Neural cell (in vitro differentiated cells): Measurements from ENCODE around the gene ARL4C. TPM values are rescaled to one million over a fixed set of nuclear protein-coding genes. Genes with fewer than 3 reads are reported as not detected.

ENCODE experiments used
- H2AFZ ChIP-seq: fragments of 200-600, 300-800 bp; sonication (generic), shearing (Covaris generic); 2 replicates; pipeline ENCODE4 v1.6.0; 2014; ENCODE audit warnings: low read depth, mild to moderate bottlenecking, antibody characterized with exemption, low read length, moderate library complexity
- H3F3A ChIP-seq: fragments of 200-600 bp; shearing (Covaris generic); 2 replicates; pipeline ENCODE4 v1.6.1; 2016; ENCODE audit warnings: mild to moderate bottlenecking, moderate library complexity, mixed read lengths, antibody characterized with exemption, low read length; ENCODE audit not compliant: insufficient read depth, poor library complexity, severe bottlenecking
- H3K27ac ChIP-seq: fragments of 200-600, 300-800 bp; sonication (generic), shearing (Covaris generic); 2 replicates; pipeline ENCODE4 v1.5.1; 2014; ENCODE audit warnings: mild to moderate bottlenecking, low read length, moderate library complexity
- H3K27me3 ChIP-seq: fragments of 300-800, 200-600 bp; sonication (generic), shearing (Covaris generic); 2 replicates; pipeline ENCODE4 v1.6.0; 2014; ENCODE audit warnings: mild to moderate bottlenecking, low read depth, low read length, moderate library complexity; ENCODE audit not compliant: insufficient read depth
- H3K36me3 ChIP-seq: fragments of 300-800, 200-600 bp; sonication (generic), shearing (Covaris generic); 2 replicates; pipeline ENCODE4 v1.5.1; 2014; ENCODE audit warnings: mild to moderate bottlenecking, antibody characterized with exemption, low read length, moderate library complexity; ENCODE audit not compliant: insufficient read depth
- H3K4me2 ChIP-seq: fragments of 300-800, 200-600 bp; sonication (generic), shearing (Covaris generic); 2 replicates; pipeline ENCODE4 v1.6.0; 2014; ENCODE audit warnings: mild to moderate bottlenecking, low read length
- H3K4me3 ChIP-seq: fragments of 300-800, 200-600 bp; sonication (generic), shearing (Covaris generic); 2 replicates; pipeline ENCODE4 v1.5.1; 2014; ENCODE audit warnings: mild to moderate bottlenecking, low read length, moderate library complexity
- H3K79me2 ChIP-seq: fragments of 200-600 bp; shearing (Covaris generic); replicated peaks from 2 replicates; pipeline ENCODE4 v1.6.0; 2014; ENCODE audit warnings: mild to moderate bottlenecking, low read length, moderate library complexity; ENCODE audit not compliant: insufficient read depth
- H3K9ac ChIP-seq: fragments of 300-800, 200-600 bp; sonication (generic), shearing (Covaris generic); 2 replicates; pipeline ENCODE4 v1.6.1; 2016; ENCODE audit warnings: mild to moderate bottlenecking, low read length, mixed read lengths
- H3K9me2 ChIP-seq: fragments of 200-600 bp; shearing (Covaris generic); 2 replicates; pipeline ENCODE4 v1.6.1; 2016; ENCODE audit warnings: mild to moderate bottlenecking, low read length, mixed read lengths; ENCODE audit not compliant: insufficient read depth
- H3K9me3 ChIP-seq: fragments of 200-600, 300-800 bp; sonication (generic), shearing (Covaris generic); 2 replicates; pipeline ENCODE4 v1.6.1; 2016; ENCODE audit warnings: mild to moderate bottlenecking, mixed run types, low read length, moderate library complexity, mixed read lengths
- H4K20me1 ChIP-seq: fragments of 200-600 bp; shearing (Covaris generic); 2 replicates; pipeline ENCODE4 v1.6.1; 2016; ENCODE audit warnings: mild to moderate bottlenecking, mixed run types; ENCODE audit not compliant: insufficient read depth
- CTCF ChIP-seq: fragments of 450-650 bp; IDR thresholded peaks from 2 replicates; pipeline ENCODE4 v1.5.1; 2014; ENCODE audit warnings: antibody characterized with exemption, mild to moderate bottlenecking, moderate library complexity; ENCODE audit not compliant: poor library complexity, severe bottlenecking
- EP300 ChIP-seq: fragments of 450-650 bp; conservative IDR thresholded peaks from 2 replicates; pipeline ENCODE4 v1.6.1; 2014; ENCODE audit warnings: antibody characterized with exemption, mild to moderate bottlenecking, moderate library complexity; ENCODE audit not compliant: poor library complexity, severe bottlenecking
- EZH2 ChIP-seq: fragments of 200-600, 300-800 bp; shearing (Covaris generic), sonication (generic); IDR thresholded peaks from 2 replicates; pipeline ENCODE4 v1.6.1; 2014; ENCODE audit warnings: antibody characterized with exemption, low read length, borderline replicate concordance, mild to moderate bottlenecking; ENCODE audit not compliant: insufficient read depth, poor library complexity, severe bottlenecking
- MXI1 ChIP-seq: fragments of 450-650 bp; conservative IDR thresholded peaks from 2 replicates; pipeline ENCODE4 v1.6.1; 2014; ENCODE audit warnings: antibody characterized with exemption, mild to moderate bottlenecking; ENCODE audit not compliant: poor library complexity, severe bottlenecking
- POLR2AphosphoS5 ChIP-seq: IDR thresholded peaks from 2 replicates; pipeline ENCODE4 v1.6.1; 2012
- RAD21 ChIP-seq: fragments of 450-650 bp; conservative IDR thresholded peaks from 2 replicates; pipeline ENCODE4 v1.6.1; 2014; ENCODE audit warnings: antibody characterized with exemption, mild to moderate bottlenecking, moderate library complexity
- REST ChIP-seq: IDR thresholded peaks from 2 replicates; pipeline ENCODE4 v1.6.1; 2012; ENCODE audit warnings: borderline replicate concordance
- SMC3 ChIP-seq: fragments of 450-650 bp; conservative IDR thresholded peaks from 2 replicates; pipeline ENCODE4 v1.6.1; 2014; ENCODE audit warnings: antibody characterized with exemption, mild to moderate bottlenecking, moderate library complexity; ENCODE audit not compliant: poor library complexity
- TAF1 ChIP-seq: IDR thresholded peaks from 2 replicates; pipeline ENCODE4 v1.6.1; 2012; ENCODE audit warnings: low read depth
- polyA plus RNA-seq: library from polyadenylated mRNA; depleted of rRNA; stranded (reverse); fragments of >200 nt; gene quantifications from 2 replicates; pipeline ENCODE4 v1.2.3, GENCODE V29; 2014

The ARL4C gene
- polyA plus RNA-seq, 1 donor from 2014 or later: 20.3 TPM

- no peaks in the 10 kb centered on the region for H3K36me3 ChIP-seq
- H3K9ac ChIP-seq: no peak overlapping the region
- no peak overlapping the region for H3K27ac ChIP-seq
- no peak overlapping the region for H3K4me3 ChIP-seq
- H2AFZ ChIP-seq: no peak overlapping the region
- no peaks in the 10 kb centered on the region for H4K20me1 ChIP-seq
- H3K4me2 ChIP-seq: no peak overlapping the region
- H3K27me3 ChIP-seq: no peaks in the 10 kb centered on the region
- TF ChIP-seq SMC3 (no peak), RAD21 (no peak), REST (no peak), MXI1 (no peak), POLR2AphosphoS5 (no peak), EP300 (no peak)
- H3F3A ChIP-seq: no peaks in the 10 kb centered on the region
- no peaks in the 10 kb centered on the region for H3K9me2 ChIP-seq
- no peaks in the 10 kb centered on the region for H3K9me3 ChIP-seq
- H3K79me2 ChIP-seq: peaks cover 47% of the 10 kb centered on the region
These were observed 6.4 kb downstream of the ARL4C start for GRCh38 chr2:234490271-234491091.

GRCh38 chr2:234488913-234489451, 7.9 kb downstream of the ARL4C start:
- no peak overlapping the region for H3K9ac ChIP-seq
- no peak overlapping the region for H3K4me2 ChIP-seq
- H3K36me3 ChIP-seq: no peaks in the 10 kb centered on the region
- H4K20me1 ChIP-seq: no peaks in the 10 kb centered on the region
- H3K9me3 ChIP-seq: no peaks in the 10 kb centered on the region
- H2AFZ ChIP-seq: no peak overlapping the region
- H3F3A ChIP-seq: no peaks in the 10 kb centered on the region
- TF ChIP-seq EZH2: no peak
- no peak for TF ChIP-seq POLR2AphosphoS5
- no peak for TF ChIP-seq SMC3
- no peak for TF ChIP-seq MXI1
- no peak for TF ChIP-seq CTCF
- no peak for TF ChIP-seq REST
- TF ChIP-seq TAF1: no peak
- TF ChIP-seq RAD21: no peak
- no peak for TF ChIP-seq EP300
- H3K4me3 ChIP-seq: no peak overlapping the region
- peaks cover 32% of the 10 kb centered on the region for H3K79me2 ChIP-seq
- no peaks in the 10 kb centered on the region for H3K9me2 ChIP-seq
- no peak overlapping the region for H3K27ac ChIP-seq
- H3K27me3 ChIP-seq: no peaks in the 10 kb centered on the region
